Astrocyte (in vitro differentiated cells and primary cell): Measurements from ENCODE around the gene PCSK5.

Source experiments
- CTCF ChIP-seq: IDR thresholded peaks from 2 replicates; pipeline ENCODE4 v1.5.1; 2011; ENCODE audit warnings: low read depth, mild to moderate bottlenecking, inconsistent platforms, low read length, moderate library complexity; ENCODE audit not compliant: insufficient read depth
- EZH2 ChIP-seq: IDR thresholded peaks from 2 replicates; pipeline ENCODE4 v1.6.1; 2012; ENCODE audit warnings: mild to moderate bottlenecking, low read length, inconsistent platforms; ENCODE audit not compliant: insufficient read depth

- TF ChIP-seq CTCF: no peak
- no peak for TF ChIP-seq EZH2
These were observed 16.8 kb upstream of the PCSK5 start for GRCh38 chr9:75873712-75874111.
